ENCODE data around the gene IL36B.

IL36B gene

GRCh38 chr2:113073325-113073834 is 20.7 kb upstream of the IL36B start:
- Histone ChIP-seq H3K27me3 (ENCODE audit: insufficient read depth, low read depth) (no peaks in the 10 kb centered on the region), H3K4me3 (IDR thresholded peaks at IDR 0.05; ENCODE audit: insufficient read depth, low read depth, low read length) (no peak overlapping the region), H3K36me3 (ENCODE audit: insufficient read depth) (no peaks in the 10 kb centered on the region), H3K4me2 (no peak overlapping the region), H4K20me1 (ENCODE audit: insufficient read depth) (no peaks in the 10 kb centered on the region), H3K9ac (no peak overlapping the region), H3K27ac (no peak overlapping the region), H2AFZ (ENCODE audit: low read depth) (no peak overlapping the region), H3K79me2 (ENCODE audit: insufficient read depth, low read depth) (no peaks in the 10 kb centered on the region), H3K4me1 (ENCODE audit: low read depth, poor library complexity, severe bottlenecking) (no peaks in the 10 kb centered on the region)
- no peak for TF ChIP-seq CTCF (conservative IDR thresholded peaks at IDR 0.05; ENCODE audit: low read depth, low read length)

- H3K4me1 ChIP-seq (ENCODE audit: low read depth, poor library complexity, severe bottlenecking): no peaks in the 10 kb centered on the region
- H3K9ac ChIP-seq: no peak overlapping the region
- H3K79me2 ChIP-seq (ENCODE audit: insufficient read depth, low read depth): no peaks in the 10 kb centered on the region
- H3K27me3 ChIP-seq (ENCODE audit: insufficient read depth, low read depth): no peaks in the 10 kb centered on the region
- no peaks in the 10 kb centered on the region for H3K36me3 ChIP-seq (ENCODE audit: insufficient read depth)
- no peak overlapping the region for H2AFZ ChIP-seq (ENCODE audit: low read depth)
- H3K4me3 ChIP-seq (IDR thresholded peaks at IDR 0.05; ENCODE audit: insufficient read depth, low read depth, low read length): no peak overlapping the region
- no peak for TF ChIP-seq CTCF (conservative IDR thresholded peaks at IDR 0.05; ENCODE audit: low read depth, low read length)
- H4K20me1 ChIP-seq (ENCODE audit: insufficient read depth): no peaks in the 10 kb centered on the region
- no peak overlapping the region for H3K4me2 ChIP-seq
- H3K27ac ChIP-seq: no peak overlapping the region
Measured at GRCh38 chr2:113072584-113072983, 19.9 kb upstream of the IL36B start.

- no peak overlapping the region for H3K4me2 ChIP-seq
- H3K4me3 ChIP-seq (IDR thresholded peaks at IDR 0.05; ENCODE audit: insufficient read depth, low read depth, low read length): no peak overlapping the region
- H3K27ac ChIP-seq: no peak overlapping the region
- no peak for TF ChIP-seq CTCF (conservative IDR thresholded peaks at IDR 0.05; ENCODE audit: low read depth, low read length)
- no peaks in the 10 kb centered on the region for H3K79me2 ChIP-seq (ENCODE audit: insufficient read depth, low read depth)
- no peaks in the 10 kb centered on the region for H3K4me1 ChIP-seq (ENCODE audit: low read depth, poor library complexity, severe bottlenecking)
- no peaks in the 10 kb centered on the region for H3K36me3 ChIP-seq (ENCODE audit: insufficient read depth)
- H2AFZ ChIP-seq (ENCODE audit: low read depth): no peak overlapping the region
- no peaks in the 10 kb centered on the region for H3K27me3 ChIP-seq (ENCODE audit: insufficient read depth, low read depth)
- H3K9ac ChIP-seq: no peak overlapping the region
- H4K20me1 ChIP-seq (ENCODE audit: insufficient read depth): no peaks in the 10 kb centered on the region
Measured at GRCh38 chr2:113070606-113070975, 17.9 kb upstream of the IL36B start.

- Histone ChIP-seq H3K27me3 (ENCODE audit: insufficient read depth, low read depth) (no peaks in the 10 kb centered on the region), H3K4me3 (IDR thresholded peaks at IDR 0.05; ENCODE audit: insufficient read depth, low read depth, low read length) (no peak overlapping the region), H2AFZ (ENCODE audit: low read depth) (no peak overlapping the region), H3K4me2 (no peak overlapping the region), H3K79me2 (ENCODE audit: insufficient read depth, low read depth) (no peaks in the 10 kb centered on the region), H4K20me1 (ENCODE audit: insufficient read depth) (no peaks in the 10 kb centered on the region), H3K36me3 (ENCODE audit: insufficient read depth) (no peaks in the 10 kb centered on the region), H3K4me1 (ENCODE audit: low read depth, poor library complexity, severe bottlenecking) (no peaks in the 10 kb centered on the region), H3K9ac (no peak overlapping the region), H3K27ac (no peak overlapping the region)
- no peak for TF ChIP-seq CTCF (conservative IDR thresholded peaks at IDR 0.05; ENCODE audit: low read depth, low read length)
Measured at GRCh38 chr2:113069676-113070605, 17.3 kb upstream of the IL36B start.
